Esophagus (tissue), 2 donors: ENCODE data around the gene SSBP4. TPM values are rescaled to one million over a fixed set of nuclear protein-coding genes. Genes with fewer than 3 reads are reported as not detected.

Experiments used
- H3K27ac ChIP-seq, 2 donors: one replicate each; pipeline ENCODE4 v1.5.1; 2013; ENCODE audit warnings: low read depth in 2 of 2, mild to moderate bottlenecking in 2 of 2, inconsistent platforms in 1 of 2, low read length in 1 of 2, moderate library complexity in 1 of 2
- H3K27me3 ChIP-seq, 2 donors: one replicate each; pipeline ENCODE4 v1.6.1; 2013; ENCODE audit warnings: low read length in 2 of 2, control low read depth in 1 of 2, mild to moderate bottlenecking in 1 of 2; ENCODE audit not compliant: insufficient read depth in 2 of 2, control insufficient read depth in 1 of 2
- H3K36me3 ChIP-seq, 2 donors: one replicate each; pipeline ENCODE4 v1.6.1; 2013; ENCODE audit warnings: low read length in 1 of 2; ENCODE audit not compliant: control insufficient read depth in 2 of 2, insufficient read depth in 2 of 2
- H3K4me1 ChIP-seq, 2 donors: one replicate each; pipeline ENCODE4 v1.6.1; 2013; ENCODE audit warnings: low read length in 1 of 2; ENCODE audit not compliant: control insufficient read depth in 2 of 2, insufficient read depth in 2 of 2
- H3K4me3 ChIP-seq, 2 donors: one replicate each; pipeline ENCODE4 v1.5.1; 2013; ENCODE audit warnings: low read length in 2 of 2, mild to moderate bottlenecking in 2 of 2, low read depth in 1 of 2, moderate library complexity in 1 of 2
- H3K9me3 ChIP-seq, 2 donors: one replicate each; pipeline ENCODE4 v1.6.1; 2013; ENCODE audit warnings: mild to moderate bottlenecking in 2 of 2, low read depth in 1 of 2, low read length in 1 of 2, moderate library complexity in 1 of 2; ENCODE audit not compliant: control insufficient read depth in 2 of 2, insufficient read depth in 1 of 2
- WGBS, 2 donors: extraction: QIAGEN DNeasy Blood & Tissue Kit; methylation state at CpG; one replicate each; pipeline ENCODE4 v1.1.7; 2013; 5-methylcytosine and 5-hydroxymethylcytosine counted together
- polyA plus RNA-seq, 2 donors: library from polyadenylated mRNA; stranded (reverse); fragments of 200-250 nt; gene quantifications; one replicate each; pipeline ENCODE4 v1.2.3, GENCODE V29; 2013
- donor health status: healthy with polysubstance abuse.
- donor health status: Bipolar disorder and iron deficiency.

The SSBP4 gene
- polyA plus RNA-seq, 2 donors, result 25.4 to 25.9 TPM

DNA sequence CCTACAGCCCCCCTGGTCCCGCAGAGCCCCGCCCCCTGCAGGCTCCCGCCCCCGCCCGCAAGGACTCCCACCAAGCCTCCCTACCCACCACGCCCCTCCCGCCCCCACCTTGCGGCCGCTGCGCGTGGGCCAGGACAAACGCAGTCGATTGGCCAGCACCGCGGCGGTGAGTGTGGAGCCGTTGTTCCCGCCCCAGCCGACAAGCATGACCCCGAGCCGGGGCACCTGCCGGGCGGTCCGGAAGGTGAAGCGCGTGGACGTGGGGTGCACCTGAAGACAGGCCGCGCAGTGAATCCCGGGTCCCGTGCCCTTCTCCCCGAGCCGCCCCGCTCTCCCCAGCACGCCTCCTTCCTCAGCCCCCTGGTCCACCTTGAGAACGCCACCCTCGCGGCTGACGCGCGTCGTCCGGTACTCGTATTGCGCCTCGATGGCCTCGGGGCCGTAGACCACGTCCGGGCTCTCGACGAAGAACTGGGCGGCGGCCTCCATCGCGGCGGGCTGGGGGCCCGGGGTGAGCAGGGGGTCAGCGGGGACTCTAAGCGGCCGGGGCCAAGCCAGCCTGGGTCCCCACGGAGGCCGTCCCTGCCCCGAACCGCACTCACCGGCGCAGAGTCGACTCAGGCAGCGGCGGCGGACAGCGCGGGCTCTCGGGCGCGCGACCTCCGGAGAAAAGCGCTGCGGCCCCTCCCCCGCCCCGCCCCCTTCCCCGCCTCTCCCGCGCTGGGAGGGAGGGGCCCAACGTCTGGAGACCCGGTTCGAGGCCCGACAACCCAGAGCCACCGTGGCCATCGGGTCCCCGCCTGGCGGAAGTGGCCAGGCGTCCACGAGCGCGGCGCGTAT lies 18.5 kb downstream of the SSBP4 start, which contains the start of gene ISYNA1:
Gene ISYNA1, minus strand, starts transcription at position 643 of the 840 bp plus-strand sequence. Its CDS starts 154 bp downstream, at position 489.
- peaks cover 0 to 5% of the 10 kb centered on the region in 2 donors for H3K9me3 ChIP-seq
- no peaks in the 10 kb centered on the region for H3K36me3 ChIP-seq
- H3K4me1 ChIP-seq, result peaks cover 0 to 31% of the 10 kb centered on the region in 2 donors
- H3K27ac ChIP-seq, result peak within 1 kb of the TSS; percentile 38 to 61
- peak within 1 kb of the TSS; percentile 26 to 48 for H3K4me3 ChIP-seq
- WGBS, 2 donors, result 1% methylated on average over 60 to 99 of the region's 99 CpGs
- H3K27me3 ChIP-seq, result no peaks in the 10 kb centered on the region

DNA sequence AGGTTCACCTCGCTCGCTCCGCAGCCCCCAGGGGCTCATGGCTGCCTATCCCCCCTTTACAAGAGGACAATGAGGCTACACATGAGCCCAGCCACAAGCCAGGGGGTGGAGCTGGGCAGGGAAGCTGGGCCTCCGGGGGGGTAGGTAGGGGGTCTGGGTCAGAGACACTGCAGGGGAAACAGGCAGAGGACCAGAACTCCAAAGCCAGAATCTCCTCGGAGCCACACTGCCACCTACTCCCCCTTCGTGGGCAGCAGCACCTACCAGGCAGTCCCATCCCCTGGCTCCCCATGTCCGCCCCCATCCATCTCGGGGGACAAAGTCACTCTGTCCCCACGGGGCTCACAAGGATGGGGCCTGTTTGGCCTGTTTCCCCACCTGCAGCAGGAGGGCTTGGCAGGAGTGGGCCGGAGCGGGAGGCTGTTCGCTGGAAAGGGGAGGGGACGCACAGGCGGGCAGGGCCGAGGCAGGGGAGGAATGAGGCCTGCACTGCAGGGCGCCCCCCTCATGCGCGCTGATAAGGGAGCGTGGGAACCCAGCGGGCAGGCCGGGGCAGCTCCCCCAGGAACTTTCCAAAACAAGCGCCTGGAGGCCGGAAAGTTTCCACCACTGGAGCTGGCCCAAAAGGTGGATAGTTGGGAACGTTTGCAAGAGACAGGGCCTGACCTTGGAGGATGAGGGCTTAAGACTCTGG lies 19.3 kb downstream of the SSBP4 start:
- Histone ChIP-seq H3K36me3 (peaks cover 0 to 1% of the 10 kb centered on the region in 2 donors), H3K4me1 (peaks cover 0 to 26% of the 10 kb centered on the region in 2 donors), H3K27ac (peak overlapping the region; percentile 27 to 61), H3K27me3 (no peaks in the 10 kb centered on the region), H3K4me3 (peak overlapping the region; percentile 15 to 26), H3K9me3 (peaks cover 0 to 5% of the 10 kb centered on the region in 2 donors)
- 16 to 24% methylated on average over 24 of the region's 24 CpGs for whole genome bisulfite sequencing, 2 donors

DNA sequence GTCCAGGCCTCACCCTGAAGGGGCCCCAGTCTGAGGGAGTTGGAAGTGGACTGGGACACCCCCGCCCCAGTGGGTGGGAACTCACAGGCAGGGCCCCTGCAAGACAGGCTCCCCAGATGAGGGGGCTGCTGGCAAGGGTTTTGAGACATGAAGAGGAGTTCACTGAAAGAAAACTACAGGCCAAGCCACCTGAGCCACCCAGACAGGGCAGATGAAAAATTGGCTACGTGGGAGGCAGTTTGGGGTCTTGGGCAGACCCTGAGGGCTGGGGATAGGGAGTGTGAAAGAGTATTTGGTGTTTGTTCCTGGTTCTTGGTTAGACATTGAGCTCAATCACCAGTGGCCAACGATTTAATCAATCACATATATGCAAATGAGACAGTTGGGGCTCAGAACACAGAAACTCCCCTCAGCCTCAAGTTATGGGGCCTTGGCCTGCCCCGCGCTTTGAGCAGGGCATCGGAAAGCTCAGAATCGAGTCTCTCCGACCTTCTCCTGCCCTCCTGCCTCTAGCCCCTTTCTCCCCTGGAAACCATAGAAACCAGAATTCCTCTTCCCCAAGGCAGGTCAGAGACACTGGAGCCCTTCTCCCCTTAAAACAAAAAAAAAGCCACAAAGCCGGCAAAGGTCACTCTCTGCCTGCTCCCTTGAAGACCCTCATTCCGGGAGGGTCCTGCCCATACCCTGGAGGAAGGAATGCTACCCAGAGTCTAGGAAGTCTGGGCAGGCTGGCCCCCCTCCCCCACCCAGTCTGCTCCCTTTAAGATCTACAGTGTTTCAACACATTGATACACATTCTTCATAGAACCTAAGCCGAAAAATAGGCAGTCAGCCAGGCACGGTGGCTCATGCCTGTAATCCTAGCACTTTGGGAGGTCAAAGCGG lies 20.1 kb downstream of the SSBP4 start:
- peaks cover 0 to 26% of the 10 kb centered on the region in 2 donors for H3K4me1 ChIP-seq
- peaks cover 2 to 9% of the 10 kb centered on the region in 2 donors for H3K36me3 ChIP-seq
- no peak overlapping the region for H3K4me3 ChIP-seq
- WGBS, 2 donors, result 57 to 64% methylated on average over 13 of the region's 13 CpGs
- H3K27me3 ChIP-seq, result no peaks in the 10 kb centered on the region
- peaks cover 0 to 5% of the 10 kb centered on the region in 2 donors for H3K9me3 ChIP-seq
- H3K27ac ChIP-seq, result peak overlapping the region; percentile 35 to 38

DNA sequence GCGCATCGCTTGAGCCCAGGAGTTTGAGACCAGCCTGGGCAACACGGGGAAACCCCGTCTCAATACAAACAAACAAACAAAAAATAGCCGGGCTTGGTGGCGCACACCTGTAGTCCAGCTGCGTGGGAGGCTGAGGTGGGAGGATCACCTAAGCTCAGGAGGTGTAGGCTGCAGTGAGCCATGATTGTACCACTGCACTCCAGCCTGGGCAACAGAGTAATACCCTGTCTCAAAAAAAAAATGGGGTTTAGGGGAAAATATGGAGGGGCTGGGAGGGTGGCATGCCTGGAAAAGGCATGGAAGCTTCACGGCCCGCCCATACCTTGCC lies 20.7 kb downstream of the SSBP4 start:
- peaks cover 0 to 5% of the 10 kb centered on the region in 2 donors for H3K9me3 ChIP-seq
- no peak overlapping the region for H3K4me3 ChIP-seq
- 67 to 76% methylated on average over 9 of the region's 9 CpGs for WGBS, 2 donors
- no peaks in the 10 kb centered on the region for H3K27me3 ChIP-seq
- H3K36me3 ChIP-seq, result peaks cover 4 to 15% of the 10 kb centered on the region in 2 donors
- H3K27ac ChIP-seq, result no peak overlapping the region
- peaks cover 0 to 26% of the 10 kb centered on the region in 2 donors for H3K4me1 ChIP-seq

DNA sequence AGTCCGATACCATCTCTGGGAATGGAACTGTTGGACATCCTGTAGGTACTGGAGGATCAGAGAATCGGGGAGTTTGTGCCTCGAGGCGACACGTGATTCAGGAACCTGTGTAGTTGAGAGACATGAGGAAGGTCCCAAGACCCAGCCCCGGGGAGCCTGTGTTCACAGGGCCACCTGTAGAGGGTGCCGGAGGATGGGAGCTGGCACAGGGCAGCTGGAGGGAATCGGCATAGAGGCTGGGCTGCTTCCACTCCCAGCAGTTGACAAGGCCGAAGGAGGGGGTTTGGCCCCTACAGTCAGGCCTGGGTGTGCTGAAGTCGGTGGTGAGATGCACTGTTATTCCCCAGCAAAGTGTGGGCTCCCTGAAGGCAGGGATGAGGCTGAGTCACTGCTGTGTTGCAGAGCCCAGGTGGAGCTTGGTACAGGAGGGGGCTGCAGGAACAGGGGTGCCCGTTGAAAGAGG lies 21.2 kb downstream of the SSBP4 start:
- Histone ChIP-seq H3K36me3 (peaks cover 4 to 19% of the 10 kb centered on the region in 2 donors), H3K27me3 (no peaks in the 10 kb centered on the region), H3K9me3 (peaks cover 0 to 5% of the 10 kb centered on the region in 2 donors), H3K4me1 (peaks cover 0 to 26% of the 10 kb centered on the region in 2 donors), H3K27ac (no peak overlapping the region), H3K4me3 (no peak overlapping the region)
- 48 to 53% methylated on average over 11 of the region's 11 CpGs for WGBS, 2 donors

DNA sequence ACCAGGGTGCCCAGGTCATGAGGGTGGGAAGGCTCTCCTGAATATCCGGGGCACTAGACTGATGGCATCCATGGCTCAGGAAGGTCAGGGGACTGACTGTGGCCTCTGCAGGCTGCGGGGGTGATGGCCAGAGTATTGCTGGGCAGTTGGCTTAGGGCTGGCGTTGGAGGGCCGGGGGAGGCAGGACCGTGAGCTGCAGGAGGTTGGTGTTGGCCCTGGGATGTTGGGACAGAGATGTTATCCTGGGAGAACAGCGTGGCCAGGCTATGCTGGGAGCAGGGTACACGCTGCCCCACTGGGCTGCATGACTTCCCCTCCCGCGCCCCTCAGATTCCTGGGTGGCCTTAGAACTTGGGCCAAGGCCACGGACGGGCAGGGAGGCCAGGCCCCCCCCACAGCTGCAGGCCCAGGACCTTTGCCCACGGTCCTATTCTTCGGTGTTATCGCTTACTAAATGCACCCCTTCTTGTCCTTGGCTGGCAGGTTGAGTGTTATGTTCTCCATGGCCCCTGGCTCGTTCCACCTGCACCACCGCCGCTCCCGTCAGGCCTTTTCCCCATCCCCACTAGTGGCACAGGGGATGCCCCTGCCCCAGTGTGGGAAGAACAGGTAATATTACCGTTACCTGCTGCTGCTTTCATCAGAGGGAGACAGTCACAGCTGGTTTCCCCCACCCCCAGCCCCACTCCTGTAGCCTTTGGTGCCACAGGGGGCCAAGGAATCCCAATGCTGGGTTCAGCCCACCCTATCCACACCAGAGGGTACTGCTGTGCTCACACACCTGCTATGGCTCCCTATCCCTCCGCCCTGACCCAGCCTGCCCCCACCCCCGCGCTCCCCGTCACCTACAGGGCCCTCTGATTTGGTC lies 22.0 kb downstream of the SSBP4 start:
- Histone ChIP-seq H3K27me3 (no peaks in the 10 kb centered on the region), H3K36me3 (peaks cover 4 to 26% of the 10 kb centered on the region in 2 donors), H3K27ac (no peak overlapping the region), H3K4me1 (peaks cover 0 to 21% of the 10 kb centered on the region in 2 donors), H3K9me3 (peaks cover 0 to 5% of the 10 kb centered on the region in 2 donors), H3K4me3 (no peak overlapping the region)
- 68 to 86% methylated on average over 23 of the region's 23 CpGs for WGBS, 2 donors

DNA sequence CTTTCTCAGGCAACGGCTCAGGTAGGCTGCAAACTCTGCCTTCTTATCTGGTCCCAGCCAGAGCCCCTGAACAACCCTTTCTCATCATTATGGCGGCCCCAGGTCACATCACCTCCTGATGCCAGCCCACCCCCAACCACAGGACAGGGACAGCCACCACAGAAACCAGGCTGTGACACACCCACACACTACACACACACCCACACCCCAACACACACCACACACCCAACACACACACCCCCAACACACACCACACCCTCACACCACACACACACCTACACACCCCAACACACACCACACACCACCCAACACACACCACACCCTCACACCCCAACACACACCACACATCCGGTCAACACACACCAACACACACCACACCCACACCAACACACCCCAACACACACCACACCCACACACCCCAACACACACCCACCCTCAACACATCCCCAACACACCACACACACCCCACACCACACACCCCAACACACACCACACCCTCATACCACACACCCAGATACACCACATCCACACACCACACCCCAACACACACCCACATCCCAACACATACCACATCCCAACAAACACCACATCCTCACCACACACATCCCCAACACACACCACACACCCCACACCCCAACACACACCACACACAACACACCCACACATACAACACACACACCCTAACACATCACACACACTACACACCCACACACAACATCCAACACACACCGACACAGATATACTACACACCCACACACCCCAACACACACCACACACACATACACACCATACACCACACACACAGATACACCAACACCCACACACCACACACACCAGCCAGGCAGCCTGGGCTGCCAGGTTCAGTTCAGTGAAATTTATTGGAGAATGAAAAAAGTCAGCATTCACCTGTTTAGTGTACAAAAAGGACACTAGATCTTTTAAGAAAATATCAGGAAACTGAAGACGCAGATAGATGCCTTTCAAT lies 22.9 kb downstream of the SSBP4 start:
- peaks cover 0 to 18% of the 10 kb centered on the region in 2 donors for H3K4me1 ChIP-seq
- H3K27me3 ChIP-seq, result no peaks in the 10 kb centered on the region
- no peak overlapping the region for H3K27ac ChIP-seq
- peaks cover 0 to 5% of the 10 kb centered on the region in 2 donors for H3K9me3 ChIP-seq
- no peak overlapping the region for H3K4me3 ChIP-seq
- H3K36me3 ChIP-seq, result peaks cover 11 to 35% of the 10 kb centered on the region in 2 donors
- 65 to 73% methylated on average over 5 of the region's 5 CpGs for WGBS, 2 donors

DNA sequence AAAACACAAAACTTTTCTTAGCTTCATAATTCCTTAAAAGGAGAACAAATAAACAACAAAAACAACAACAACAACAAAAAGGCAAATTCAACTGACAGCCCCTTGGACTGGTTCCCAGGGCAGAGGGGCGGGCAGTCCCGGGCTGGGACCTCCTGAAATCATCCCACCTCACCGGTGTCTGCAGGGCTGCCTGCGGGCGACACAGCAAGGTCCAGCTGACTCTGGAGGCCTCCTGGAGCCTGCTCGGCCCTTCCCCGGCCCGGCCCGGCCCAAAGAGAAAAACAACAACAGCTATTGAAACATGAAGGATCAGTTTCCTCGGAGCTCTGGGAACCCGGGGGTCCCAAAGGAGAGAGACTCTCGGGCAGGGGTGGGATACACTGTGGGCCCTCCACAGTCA lies 23.7 kb downstream of the SSBP4 start:
- Histone ChIP-seq H3K4me3 (no peak overlapping the region), H3K4me1 (peaks cover 0 to 16% of the 10 kb centered on the region in 2 donors)
- WGBS, 2 donors, result 85 to 88% methylated on average over 12 of the region's 12 CpGs

More for the DNA sequence above, 23.7 kb downstream of the SSBP4 start:
- Histone ChIP-seq H3K27ac (no peak overlapping the region), H3K36me3 (peaks cover 11 to 40% of the 10 kb centered on the region in 2 donors), H3K27me3 (no peaks in the 10 kb centered on the region), H3K9me3 (peaks cover 0 to 5% of the 10 kb centered on the region in 2 donors)
